ENCODE data around the gene CLK2. TPM values are rescaled to one million over a fixed set of nuclear protein-coding genes. Genes with fewer than 3 reads are reported as not detected.
"Not testable (repeated sequence)": the region's sequence is repeated elsewhere in the genome, so short reads cannot be mapped to it uniquely, and the experiment has no call there.

Gene CLK2
- total RNA-seq, 2 donors from 2014 or later = 9.8 to 16.4 TPM

GRCh38 chr1:155250246-155250632 is 23.1 kb downstream of the CLK2 start:
- H3K36me3 ChIP-seq = peaks cover 9% of the 10 kb centered on the region
- H3K9me3 ChIP-seq = no peaks in the 10 kb centered on the region
- no peaks in the 10 kb centered on the region for H3K27me3 ChIP-seq
- no peak for DNase-seq (ENCODE audit: low spot score)
- H3K4me1 ChIP-seq = peaks cover 0 to 34% of the 10 kb centered on the region in 2 donors
- TF ChIP-seq CTCF (IDR thresholded peaks at IDR 0.05) = no peak
- peak overlapping the region; percentile 12 to 37 for H3K4me3 ChIP-seq
- H3K27ac ChIP-seq = peak overlapping the region; percentile 37 to 49

- no peak for DNase-seq (ENCODE audit: low spot score)
- H3K27me3 ChIP-seq = no peaks in the 10 kb centered on the region
- peaks cover 9% of the 10 kb centered on the region for H3K36me3 ChIP-seq
- no peak overlapping the region for H3K27ac ChIP-seq
- no peak overlapping the region for H3K4me3 ChIP-seq
- TF ChIP-seq CTCF (IDR thresholded peaks at IDR 0.05) = no peak
- H3K4me1 ChIP-seq = peaks cover 3 to 28% of the 10 kb centered on the region in 2 donors
- H3K9me3 ChIP-seq = no peaks in the 10 kb centered on the region
Measured at GRCh38 chr1:155247667-155248553, 25.4 kb downstream of the CLK2 start.

DNA sequence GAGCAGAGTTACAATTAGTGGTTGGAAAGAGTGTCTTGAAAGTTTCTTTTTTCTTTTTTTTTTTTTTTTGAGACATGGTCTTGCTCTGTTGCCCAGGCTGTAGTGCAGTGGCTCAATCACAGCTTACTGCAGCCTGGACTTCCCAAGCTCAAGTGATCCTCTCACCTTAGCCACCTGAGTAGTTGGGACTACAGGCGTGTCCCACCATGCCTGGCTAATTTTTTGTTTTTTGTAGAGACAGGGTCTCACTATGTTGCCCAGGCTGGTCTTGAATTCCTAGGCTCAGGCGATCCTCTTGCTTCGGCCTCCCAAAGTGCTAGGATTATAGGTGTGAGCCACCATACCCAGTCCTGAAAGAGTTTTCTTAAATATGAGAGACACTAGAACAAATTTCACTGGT is 26.5 kb downstream of the CLK2 start:
- not testable (repeated sequence) for H3K9me3 ChIP-seq; H3K27me3 ChIP-seq; H3K27ac ChIP-seq; DNase-seq (ENCODE audit: low spot score); H3K4me3 ChIP-seq; H3K36me3 ChIP-seq
- H3K4me1 ChIP-seq = peaks cover 3 to 30% of the 10 kb centered on the region in 2 donors

DNA sequence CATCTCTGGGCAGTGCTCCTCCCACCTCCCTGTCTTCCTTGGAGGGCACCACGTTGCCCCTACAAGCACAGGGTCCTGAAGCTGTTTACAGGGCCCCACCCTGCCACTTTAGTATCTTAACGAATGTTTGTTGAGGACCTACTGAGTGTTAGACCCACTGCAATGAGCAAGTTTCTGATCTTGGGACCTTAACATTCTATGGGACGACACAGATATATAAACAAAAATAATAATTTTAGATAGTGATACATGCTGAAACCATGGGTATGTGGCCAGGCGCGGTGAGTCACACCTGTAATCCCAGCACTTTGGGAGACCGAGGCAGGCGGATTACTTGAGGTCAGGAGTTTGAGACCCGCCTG is 28.2 kb downstream of the CLK2 start:
- TF ChIP-seq CTCF (IDR thresholded peaks at IDR 0.05) = no peak
- Histone ChIP-seq H3K4me3 (peak overlapping the region; percentile 58 to 63), H3K27ac (peak overlapping the region; percentile 89 to 92), H3K36me3 (peaks cover 9% of the 10 kb centered on the region), H3K4me1 (peaks cover 3 to 26% of the 10 kb centered on the region in 2 donors), H3K9me3 (no peaks in the 10 kb centered on the region), H3K27me3 (no peaks in the 10 kb centered on the region)
- no peak for DNase-seq (ENCODE audit: low spot score)

DNA sequence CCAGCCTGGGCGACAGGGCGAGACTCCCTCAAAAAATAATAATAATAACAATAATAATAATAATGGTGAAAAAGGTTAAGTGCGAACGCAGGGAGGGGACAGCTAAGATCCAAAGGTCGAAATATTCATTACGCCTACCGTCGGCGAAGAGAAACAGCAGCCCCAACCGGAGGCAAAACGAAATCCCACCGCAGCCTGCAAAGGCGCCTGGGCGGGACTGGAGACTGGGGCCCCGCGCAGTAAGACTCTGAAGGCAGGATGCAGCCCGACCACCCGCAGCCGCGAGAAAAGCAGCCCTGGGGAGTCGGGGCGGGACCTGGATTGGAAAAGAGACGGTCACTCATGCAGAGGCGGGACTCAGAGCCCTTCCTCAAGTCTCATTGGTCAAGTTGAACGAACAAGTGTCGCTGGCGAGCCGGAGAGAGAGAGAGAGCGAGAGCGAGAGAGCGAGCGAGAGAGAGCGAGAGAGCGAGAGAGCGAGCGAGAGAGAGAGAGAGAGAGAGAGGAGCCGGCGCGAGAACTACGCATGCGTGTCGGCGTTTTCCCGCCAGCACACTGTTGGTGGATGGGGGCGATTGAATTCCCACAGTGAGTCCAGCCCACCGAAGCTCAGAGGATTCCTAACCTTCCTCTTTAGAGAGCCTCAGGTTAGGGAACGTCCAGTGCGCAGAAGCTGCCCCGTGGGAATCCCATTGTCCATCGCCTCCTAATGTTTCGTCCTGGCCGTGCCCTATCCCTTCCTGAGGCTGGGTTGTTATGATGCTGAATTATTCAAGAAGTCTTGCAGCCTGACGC is 28.7 kb downstream of the CLK2 start:
- TF ChIP-seq CTCF (IDR thresholded peaks at IDR 0.05) = peak; percentile 44 to 100
- peaks cover 3 to 26% of the 10 kb centered on the region in 2 donors for H3K4me1 ChIP-seq
- DNase-seq (ENCODE audit: low spot score) = peak; percentile 99

GRCh38 chr1:155242805-155243358 is 30.4 kb downstream of the CLK2 start:
- Histone ChIP-seq H3K4me1 (peaks cover 3 to 26% of the 10 kb centered on the region in 2 donors), H3K9me3 (no peaks in the 10 kb centered on the region), H3K27ac (peak overlapping the region; percentile 89 to 92), H3K4me3 (peak overlapping the region in 1 of 2 donors; percentile 63), H3K27me3 (no peaks in the 10 kb centered on the region), H3K36me3 (peaks cover 5% of the 10 kb centered on the region)
- no peak for DNase-seq (ENCODE audit: low spot score)
- TF ChIP-seq CTCF (IDR thresholded peaks at IDR 0.05) = no peak

More for the DNA sequence above, 28.7 kb downstream of the CLK2 start:
- H3K9me3 ChIP-seq = no peaks in the 10 kb centered on the region
- peaks cover 9% of the 10 kb centered on the region for H3K36me3 ChIP-seq
- peak overlapping the region; percentile 89 to 92 for H3K27ac ChIP-seq
- peak overlapping the region; percentile 58 to 63 for H3K4me3 ChIP-seq
- H3K27me3 ChIP-seq = no peaks in the 10 kb centered on the region
